ENCODE data around the gene NCK2.

- TF ChIP-seq SIX1 (CRISPR knock-in tag; IDR thresholded peaks at IDR 0.05; ENCODE audit: borderline replicate concordance) (no peak), HOXA9 (CRISPR knock-in tag; IDR thresholded peaks at IDR 0.05; ENCODE audit: borderline replicate concordance) (no peak), EZH2 (conservative IDR thresholded peaks at IDR 0.05; ENCODE audit: low read depth, low read length) (no peak), ZSCAN22 (CRISPR knock-in tag; IDR thresholded peaks at IDR 0.05) (no peak), ZZZ3 (CRISPR knock-in tag; IDR thresholded peaks at IDR 0.05; ENCODE audit: borderline replicate concordance) (no peak), MYC (CRISPR knock-in tag; IDR thresholded peaks at IDR 0.05; ENCODE audit: borderline replicate concordance) (no peak), CBX2 (IDR thresholded peaks at IDR 0.05; ENCODE audit: low read depth, low read length) (no peak), CBX2 (CRISPR knock-in tag; IDR thresholded peaks at IDR 0.05; ENCODE audit: low read depth) (no peak), NFE2L2 (IDR thresholded peaks at IDR 0.05; ENCODE audit: low read length) (no peak), ZNF138 (CRISPR knock-in tag; IDR thresholded peaks at IDR 0.05; ENCODE audit: low read depth) (no peak), FOSL1 (CRISPR knock-in tag; IDR thresholded peaks at IDR 0.05; ENCODE audit: borderline replicate concordance) (no peak)
- TF ChIP-seq, protein P1, sequence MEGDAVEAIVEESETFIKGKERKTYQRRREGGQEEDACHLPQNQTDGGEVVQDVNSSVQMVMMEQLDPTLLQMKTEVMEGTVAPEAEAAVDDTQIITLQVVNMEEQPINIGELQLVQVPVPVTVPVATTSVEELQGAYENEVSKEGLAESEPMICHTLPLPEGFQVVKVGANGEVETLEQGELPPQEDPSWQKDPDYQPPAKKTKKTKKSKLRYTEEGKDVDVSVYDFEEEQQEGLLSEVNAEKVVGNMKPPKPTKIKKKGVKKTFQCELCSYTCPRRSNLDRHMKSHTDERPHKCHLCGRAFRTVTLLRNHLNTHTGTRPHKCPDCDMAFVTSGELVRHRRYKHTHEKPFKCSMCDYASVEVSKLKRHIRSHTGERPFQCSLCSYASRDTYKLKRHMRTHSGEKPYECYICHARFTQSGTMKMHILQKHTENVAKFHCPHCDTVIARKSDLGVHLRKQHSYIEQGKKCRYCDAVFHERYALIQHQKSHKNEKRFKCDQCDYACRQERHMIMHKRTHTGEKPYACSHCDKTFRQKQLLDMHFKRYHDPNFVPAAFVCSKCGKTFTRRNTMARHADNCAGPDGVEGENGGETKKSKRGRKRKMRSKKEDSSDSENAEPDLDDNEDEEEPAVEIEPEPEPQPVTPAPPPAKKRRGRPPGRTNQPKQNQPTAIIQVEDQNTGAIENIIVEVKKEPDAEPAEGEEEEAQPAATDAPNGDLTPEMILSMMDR (CRISPR knock-in tag; IDR thresholded peaks at IDR 0.05): no peak
- TF ChIP-seq, protein P2, sequence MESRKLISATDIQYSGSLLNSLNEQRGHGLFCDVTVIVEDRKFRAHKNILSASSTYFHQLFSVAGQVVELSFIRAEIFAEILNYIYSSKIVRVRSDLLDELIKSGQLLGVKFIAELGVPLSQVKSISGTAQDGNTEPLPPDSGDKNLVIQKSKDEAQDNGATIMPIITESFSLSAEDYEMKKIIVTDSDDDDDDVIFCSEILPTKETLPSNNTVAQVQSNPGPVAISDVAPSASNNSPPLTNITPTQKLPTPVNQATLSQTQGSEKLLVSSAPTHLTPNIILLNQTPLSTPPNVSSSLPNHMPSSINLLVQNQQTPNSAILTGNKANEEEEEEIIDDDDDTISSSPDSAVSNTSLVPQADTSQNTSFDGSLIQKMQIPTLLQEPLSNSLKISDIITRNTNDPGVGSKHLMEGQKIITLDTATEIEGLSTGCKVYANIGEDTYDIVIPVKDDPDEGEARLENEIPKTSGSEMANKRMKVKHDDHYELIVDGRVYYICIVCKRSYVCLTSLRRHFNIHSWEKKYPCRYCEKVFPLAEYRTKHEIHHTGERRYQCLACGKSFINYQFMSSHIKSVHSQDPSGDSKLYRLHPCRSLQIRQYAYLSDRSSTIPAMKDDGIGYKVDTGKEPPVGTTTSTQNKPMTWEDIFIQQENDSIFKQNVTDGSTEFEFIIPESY (CRISPR knock-in tag; IDR thresholded peaks at IDR 0.05): no peak
- TF ChIP-seq, protein P3, sequence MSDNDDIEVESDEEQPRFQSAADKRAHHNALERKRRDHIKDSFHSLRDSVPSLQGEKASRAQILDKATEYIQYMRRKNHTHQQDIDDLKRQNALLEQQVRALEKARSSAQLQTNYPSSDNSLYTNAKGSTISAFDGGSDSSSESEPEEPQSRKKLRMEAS (IDR thresholded peaks at IDR 0.05): no peak
- TF ChIP-seq, protein P4, sequence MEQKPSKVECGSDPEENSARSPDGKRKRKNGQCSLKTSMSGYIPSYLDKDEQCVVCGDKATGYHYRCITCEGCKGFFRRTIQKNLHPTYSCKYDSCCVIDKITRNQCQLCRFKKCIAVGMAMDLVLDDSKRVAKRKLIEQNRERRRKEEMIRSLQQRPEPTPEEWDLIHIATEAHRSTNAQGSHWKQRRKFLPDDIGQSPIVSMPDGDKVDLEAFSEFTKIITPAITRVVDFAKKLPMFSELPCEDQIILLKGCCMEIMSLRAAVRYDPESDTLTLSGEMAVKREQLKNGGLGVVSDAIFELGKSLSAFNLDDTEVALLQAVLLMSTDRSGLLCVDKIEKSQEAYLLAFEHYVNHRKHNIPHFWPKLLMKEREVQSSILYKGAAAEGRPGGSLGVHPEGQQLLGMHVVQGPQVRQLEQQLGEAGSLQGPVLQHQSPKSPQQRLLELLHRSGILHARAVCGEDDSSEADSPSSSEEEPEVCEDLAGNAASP (CRISPR knock-in tag; IDR thresholded peaks at IDR 0.05; ENCODE audit: borderline replicate concordance): no peak
These were observed 3.9 kb downstream of the NCK2 start for GRCh38 chr2:105748566-105748965.

Measured in HepG2 (cell line).